B cell (primary cell): Measurements from ENCODE around the gene SCO2.

Experiments used
- EZH2 ChIP-seq: IDR thresholded peaks from 2 replicates; pipeline ENCODE4 v1.6.1; 2012; ENCODE audit warnings: borderline replicate concordance, low read depth, mild to moderate bottlenecking, moderate library complexity, low read length; ENCODE audit not compliant: insufficient read depth, poor library complexity, severe bottlenecking
- TF ChIP-seq, protein P1 (sequence below): fragments of 200-600 bp; IDR thresholded peaks from one replicate; pipeline ENCODE4 v1.8.0; 2022; ENCODE audit warnings: antibody characterized with exemption, mild to moderate bottlenecking

DNA sequence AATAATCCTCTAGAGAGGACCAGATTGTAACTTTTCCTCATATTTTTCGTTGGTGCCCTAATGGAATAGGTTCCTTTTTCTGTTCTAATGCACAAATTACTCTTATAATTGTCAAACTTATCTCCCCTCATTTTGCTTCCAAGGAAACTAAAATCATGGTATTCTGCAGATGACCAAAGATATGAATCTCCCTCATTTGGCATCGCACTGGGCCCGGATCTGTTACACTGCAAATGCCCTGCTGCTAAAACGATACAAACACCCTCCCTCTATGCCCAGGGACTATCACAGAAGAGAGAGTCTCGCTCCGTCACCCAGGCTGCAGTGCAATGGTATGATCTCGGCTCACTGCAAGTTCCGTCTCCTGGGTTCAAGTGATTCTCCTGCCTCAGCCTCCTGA is 27.9 kb upstream of the SCO2 start:
- TF ChIP-seq, protein P1, sequence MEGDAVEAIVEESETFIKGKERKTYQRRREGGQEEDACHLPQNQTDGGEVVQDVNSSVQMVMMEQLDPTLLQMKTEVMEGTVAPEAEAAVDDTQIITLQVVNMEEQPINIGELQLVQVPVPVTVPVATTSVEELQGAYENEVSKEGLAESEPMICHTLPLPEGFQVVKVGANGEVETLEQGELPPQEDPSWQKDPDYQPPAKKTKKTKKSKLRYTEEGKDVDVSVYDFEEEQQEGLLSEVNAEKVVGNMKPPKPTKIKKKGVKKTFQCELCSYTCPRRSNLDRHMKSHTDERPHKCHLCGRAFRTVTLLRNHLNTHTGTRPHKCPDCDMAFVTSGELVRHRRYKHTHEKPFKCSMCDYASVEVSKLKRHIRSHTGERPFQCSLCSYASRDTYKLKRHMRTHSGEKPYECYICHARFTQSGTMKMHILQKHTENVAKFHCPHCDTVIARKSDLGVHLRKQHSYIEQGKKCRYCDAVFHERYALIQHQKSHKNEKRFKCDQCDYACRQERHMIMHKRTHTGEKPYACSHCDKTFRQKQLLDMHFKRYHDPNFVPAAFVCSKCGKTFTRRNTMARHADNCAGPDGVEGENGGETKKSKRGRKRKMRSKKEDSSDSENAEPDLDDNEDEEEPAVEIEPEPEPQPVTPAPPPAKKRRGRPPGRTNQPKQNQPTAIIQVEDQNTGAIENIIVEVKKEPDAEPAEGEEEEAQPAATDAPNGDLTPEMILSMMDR, result no peak
- TF ChIP-seq EZH2, result no peak
